Adrenal gland (tissue), 5 donors: ENCODE measurements around the gene IFT27.

ENCODE experiments used
- CTCF ChIP-seq, 6 experiments: fragments of 450-650 bp in 4 of 6; fragments of 200-600 bp in 2 of 6; sonication (generic) in 1 of 6; IDR thresholded peaks; 1 replicate in 5 of 6; 2 replicates in 1 of 6; pipeline versions ENCODE4 v1.5.1 to v1.8.0; 2016 to 2021; ENCODE audit warnings: antibody characterized with exemption in 6 of 6, mild to moderate bottlenecking in 2 of 6, moderate library complexity in 1 of 6
- POLR2A ChIP-seq, 2 donors: fragments of 450-650 bp; IDR thresholded peaks; one replicate each; pipeline ENCODE4 v1.6.1; 2017; ENCODE audit warnings: antibody characterized with exemption in 2 of 2, mild to moderate bottlenecking in 2 of 2, moderate library complexity in 1 of 2
- donor health status: DM: no; HTN: no; CAD: no.

GRCh38 chr22:36730176-36730858, 45.6 kb downstream of the IFT27 start:
- TF ChIP-seq CTCF (IDR thresholded peaks at IDR 0.05) (no peak), POLR2A (IDR thresholded peaks at IDR 0.05) (no peak)
